ENCODE measurements around the gene KLHDC4.
"Not testable (repeated sequence)": the region's sequence is repeated elsewhere in the genome, so short reads cannot be mapped to it uniquely, and the experiment has no call there.

KLHDC4 gene

GRCh38 chr16:87765776-87766484, at the start of gene KLHDC4:
Gene KLHDC4, minus strand, starts transcription at chr16:87765986. Its CDS starts 96 bp downstream, at chr16:87765890.
- Histone ChIP-seq H3K27ac (peak within 1 kb of the TSS; percentile 79), H3K9me3 (ENCODE audit: severe bottlenecking) (no peaks in the 10 kb centered on the region), H3K27me3 (ENCODE audit: insufficient read depth, low read depth, severe bottlenecking) (no peaks in the 10 kb centered on the region), H3K36me3 (peaks cover 6% of the 10 kb centered on the region), H3K4me3 (ENCODE audit: low read depth, low read length) (peak within 1 kb of the TSS; percentile 68)
- DNase-seq = peak; percentile 72
- no peak for TF ChIP-seq CTCF (IDR thresholded peaks at IDR 0.05; ENCODE audit: low read depth, low read length)

GRCh38 chr16:87815567-87815966, 49.8 kb upstream of the KLHDC4 start:
- Histone ChIP-seq H3K36me3 (no peaks in the 10 kb centered on the region), H3K4me3 (ENCODE audit: low read depth, low read length) (no peak overlapping the region), H3K27ac (peak overlapping the region; percentile 48), H3K27me3 (ENCODE audit: insufficient read depth, low read depth, severe bottlenecking) (no peaks in the 10 kb centered on the region), H3K9me3 (ENCODE audit: severe bottlenecking) (no peaks in the 10 kb centered on the region)
- TF ChIP-seq CTCF (IDR thresholded peaks at IDR 0.05; ENCODE audit: low read depth, low read length) = peak; percentile 64
- peak; percentile 72 for DNase-seq

- H3K36me3 ChIP-seq = no peaks in the 10 kb centered on the region
- no peaks in the 10 kb centered on the region for H3K9me3 ChIP-seq (ENCODE audit: severe bottlenecking)
- no peak for TF ChIP-seq CTCF (IDR thresholded peaks at IDR 0.05; ENCODE audit: low read depth, low read length)
- H3K27ac ChIP-seq = no peak overlapping the region
- no peak for DNase-seq
- H3K4me3 ChIP-seq (ENCODE audit: low read depth, low read length) = no peak overlapping the region
- H3K27me3 ChIP-seq (ENCODE audit: insufficient read depth, low read depth, severe bottlenecking) = no peaks in the 10 kb centered on the region
These were observed 46.4 kb upstream of the KLHDC4 start for GRCh38 chr16:87812200-87812656.

GRCh38 chr16:87811454-87811853, 45.7 kb upstream of the KLHDC4 start:
- not testable (repeated sequence) for H3K27ac ChIP-seq; H3K9me3 ChIP-seq (ENCODE audit: severe bottlenecking); H3K36me3 ChIP-seq

GRCh38 chr16:87809150-87809902, 43.5 kb upstream of the KLHDC4 start:
- H3K27ac ChIP-seq = no peak overlapping the region
- DNase-seq = no peak
- H3K9me3 ChIP-seq (ENCODE audit: severe bottlenecking) = no peaks in the 10 kb centered on the region
- H3K27me3 ChIP-seq (ENCODE audit: insufficient read depth, low read depth, severe bottlenecking) = no peaks in the 10 kb centered on the region
- H3K36me3 ChIP-seq = no peaks in the 10 kb centered on the region
- no peak overlapping the region for H3K4me3 ChIP-seq (ENCODE audit: low read depth, low read length)
- TF ChIP-seq CTCF (IDR thresholded peaks at IDR 0.05; ENCODE audit: low read depth, low read length) = no peak

More at GRCh38 chr16:87811454-87811853, 45.7 kb upstream of the KLHDC4 start:
- H3K27me3 ChIP-seq (ENCODE audit: insufficient read depth, low read depth, severe bottlenecking); DNase-seq; H3K4me3 ChIP-seq (ENCODE audit: low read depth, low read length): not testable (repeated sequence)

GRCh38 chr16:87808108-87808507, 42.3 kb upstream of the KLHDC4 start:
- H3K36me3 ChIP-seq = no peaks in the 10 kb centered on the region
- no peaks in the 10 kb centered on the region for H3K9me3 ChIP-seq (ENCODE audit: severe bottlenecking)
- no peaks in the 10 kb centered on the region for H3K27me3 ChIP-seq (ENCODE audit: insufficient read depth, low read depth, severe bottlenecking)
- no peak for TF ChIP-seq CTCF (IDR thresholded peaks at IDR 0.05; ENCODE audit: low read depth, low read length)
- H3K4me3 ChIP-seq (ENCODE audit: low read depth, low read length) = no peak overlapping the region
- DNase-seq = no peak
- no peak overlapping the region for H3K27ac ChIP-seq
